GM19463 (cell line): ENCODE results near the gene CCDC77.

Experiments used
- ATAC-seq: cut with Tn5 transposase; IDR thresholded peaks from one replicate; pipeline ENCODE4 v1.9.1; 2021; ENCODE audit warnings: mild to moderate bottlenecking, moderate library complexity; ENCODE audit not compliant: unreplicated experiment

The CCDC77 gene

DNA sequence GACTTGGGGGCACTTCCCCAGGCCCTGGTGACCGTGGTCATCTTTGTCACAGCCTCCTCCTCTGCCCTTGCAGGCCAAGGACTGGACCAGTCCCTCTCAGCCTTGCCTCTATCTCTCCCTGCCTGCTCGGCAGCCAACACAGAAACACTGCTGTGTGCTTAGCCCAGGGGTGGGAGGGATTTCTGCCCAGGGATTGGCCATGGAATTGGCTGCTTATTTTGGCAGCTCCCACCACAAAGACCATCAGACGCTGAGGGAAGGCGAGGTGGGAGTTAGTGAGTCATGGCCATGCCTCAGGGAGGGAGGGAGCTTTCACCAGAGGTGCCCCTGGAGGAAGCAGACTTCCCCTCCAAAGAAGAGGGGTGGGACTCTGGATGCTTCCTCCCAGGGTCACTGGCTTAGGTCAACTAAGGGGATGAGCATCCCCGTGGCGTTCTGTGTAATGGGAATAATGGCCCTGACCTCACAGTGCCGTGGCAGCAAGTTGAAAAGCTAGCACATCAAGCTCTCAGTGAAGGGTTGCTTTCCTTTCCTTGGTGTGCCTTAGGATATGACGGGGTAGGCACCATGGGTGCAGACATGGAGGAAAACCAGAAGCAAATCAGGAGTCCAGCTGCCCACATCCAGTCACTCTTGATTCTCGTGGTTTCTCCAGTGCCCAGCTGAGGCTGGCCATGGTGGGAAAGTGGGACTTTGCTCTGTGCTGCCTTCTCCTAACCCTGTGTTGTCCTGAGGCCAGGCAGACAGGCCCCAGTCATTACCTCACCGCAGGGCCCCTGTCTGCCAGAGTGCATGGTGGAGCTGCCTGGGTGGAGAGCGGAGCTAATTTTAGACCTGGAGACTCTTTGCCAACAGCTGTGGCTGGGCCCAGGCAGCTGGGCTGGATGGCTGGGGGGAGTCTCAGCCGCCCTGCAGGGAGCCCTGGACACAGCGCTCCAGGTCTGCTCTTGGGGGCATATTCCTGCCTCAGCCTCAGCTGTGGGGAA lies 79.7 kb downstream of the CCDC77 start:
- no peak for ATAC-seq

DNA sequence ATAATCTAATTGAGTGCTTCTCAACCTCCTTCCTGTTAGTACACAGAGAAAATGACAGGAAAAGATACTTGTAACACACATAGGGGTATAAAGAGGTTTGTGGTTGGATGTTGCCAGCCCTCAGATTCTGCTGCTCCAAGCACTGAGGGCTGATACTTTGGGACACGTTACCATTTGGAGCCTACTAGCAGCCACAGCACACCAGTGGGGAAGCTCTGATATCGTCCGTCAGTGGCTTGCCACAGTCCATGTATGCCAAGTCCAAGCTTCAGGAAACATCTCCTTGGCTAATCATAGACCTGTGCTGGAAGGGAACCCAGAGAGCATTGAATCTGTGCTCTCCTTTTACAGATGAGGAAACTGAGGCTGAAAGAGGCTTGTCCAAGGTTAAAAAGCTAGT lies 80.6 kb downstream of the CCDC77 start:
- ATAC-seq, result no peak

- ATAC-seq, result no peak
These were observed 82.7 kb downstream of the CCDC77 start for GRCh38 chr12:484096-484495.

GRCh38 chr12:490260-490659 lies 88.8 kb downstream of the CCDC77 start:
- no peak for ATAC-seq
